ENCODE measurements around the gene LKAAEAR1. TPM values are rescaled to one million over a fixed set of nuclear protein-coding genes. Genes with fewer than 3 reads are reported as not detected.
A peak's percentile ranks its signal among the peaks of the same experiment; 100 is the strongest.

Gene LKAAEAR1
- total and polyA plus RNA-seq, 9 of the 15 experiments (the other 6 are each of a cell fraction or from before 2014, with no cell fraction given): not detected

- ChIA-PET POLR2A (no interaction called here), CTCF (ENCODE audit: low intra/inter-chr PET ratio) (no interaction called here)
- Histone ChIP-seq H3K36me3 (ENCODE audit: control insufficient read depth, insufficient read depth, low read length) (peaks cover 8% of the 10 kb centered on the region; the same call in 1 of the 3 replicates), H3K9ac (ENCODE audit: insufficient read depth in 1 of 2, low read depth in 2 of 2, low read length in 2 of 2) (peak overlapping the region in 1 of 2 experiments; percentile 65; a peak in 1 of 4 replicates), H3K79me2 (ENCODE audit: control insufficient read depth, insufficient read depth, low read length) (peaks cover 10% of the 10 kb centered on the region; the same call in 2 of the 3 replicates), H2AFZ (ENCODE audit: low read depth, low read length) (no peak overlapping the region), H3K9me1 (ENCODE audit: control insufficient read depth, insufficient read depth, low read length) (no peaks in the 10 kb centered on the region), H3K9me3 (replicated peaks; ENCODE audit: control insufficient read depth, insufficient read depth, low read depth, low read length) (no peaks in the 10 kb centered on the region), H3K27ac (ENCODE audit: extremely low read depth, low read depth, low read length) (no peak overlapping the region), H3K27me3 (ENCODE audit: control insufficient read depth in 2 of 2, insufficient read depth in 2 of 2, low read length in 2 of 2) (no peaks in the 10 kb centered on the region), H3K4me3 (no peak overlapping the region), H3K4me2 (ENCODE audit: insufficient read depth, low read length) (no peak overlapping the region), H4K20me1 (replicated peaks; ENCODE audit: control insufficient read depth, insufficient read depth, low read length) (no peaks in the 10 kb centered on the region), H3K4me1 (replicated peaks in 1 of 2; ENCODE audit: control insufficient read depth in 2 of 2, insufficient read depth in 2 of 2, low read length in 2 of 2) (peaks cover 13 to 84% of the 10 kb centered on the region in 2 experiments; a peak in 4 of 5 replicates)
- in situ Hi-C loops (cut with MboI) (no loop called here), intact Hi-C loops (cut with micrococcal nuclease) (no loop called here)
- no peak for TF ChIP-seq PYGO2 (tag; IDR thresholded peaks at IDR 0.05)
- FAIRE-seq: no peak
- WGBS (ENCODE audit: insufficient coverage, low coverage, missing lambda C conversion rate): 90% methylated on average over 5 of the region's 7 CpGs
- DNase-seq (ENCODE audit: extremely low read depth in 1 of 4, low spot score in 3 of 4): no peak
- no TSS peak for BruUV-seq (replicated peaks)
- no peak for ATAC-seq
These were observed 6.7 kb downstream of the LKAAEAR1 start for GRCh38 chr20:64077541-64077875.

- no peak for ATAC-seq
- Histone ChIP-seq H3K27ac (ENCODE audit: extremely low read depth, low read depth, low read length) (no peak overlapping the region), H3K9ac (ENCODE audit: insufficient read depth in 1 of 2, low read depth in 2 of 2, low read length in 2 of 2) (peak overlapping the region in 1 of 2 experiments; percentile 65; a peak in 2 of 4 replicates), H3K9me1 (ENCODE audit: control insufficient read depth, insufficient read depth, low read length) (no peaks in the 10 kb centered on the region), H3K4me3 (no peak overlapping the region), H3K27me3 (ENCODE audit: control insufficient read depth in 2 of 2, insufficient read depth in 2 of 2, low read length in 2 of 2) (no peaks in the 10 kb centered on the region), H2AFZ (ENCODE audit: low read depth, low read length) (no peak overlapping the region), H3K4me1 (replicated peaks in 1 of 2; ENCODE audit: control insufficient read depth in 2 of 2, insufficient read depth in 2 of 2, low read length in 2 of 2) (peaks cover 13 to 84% of the 10 kb centered on the region in 2 experiments; a peak in 4 of 5 replicates), H3K4me2 (ENCODE audit: insufficient read depth, low read length) (no peak overlapping the region), H4K20me1 (replicated peaks; ENCODE audit: control insufficient read depth, insufficient read depth, low read length) (no peaks in the 10 kb centered on the region), H3K9me3 (replicated peaks; ENCODE audit: control insufficient read depth, insufficient read depth, low read depth, low read length) (no peaks in the 10 kb centered on the region), H3K79me2 (ENCODE audit: control insufficient read depth, insufficient read depth, low read length) (peaks cover 10% of the 10 kb centered on the region; the same call in 2 of the 3 replicates), H3K36me3 (ENCODE audit: control insufficient read depth, insufficient read depth, low read length) (peaks cover 8% of the 10 kb centered on the region; the same call in 1 of the 3 replicates)
- ChIA-PET CTCF (ENCODE audit: low intra/inter-chr PET ratio) (no interaction called here), POLR2A (interaction anchor here (0.9 kb wide), 1 partner anchor 9 kb away, joined by 5 read pairs; no protein-coding TSS in a partner anchor)
- no TSS peak for BruUV-seq (replicated peaks)
- no peak for FAIRE-seq
- TF ChIP-seq ELK1 (CRISPR knock-in tag; IDR thresholded peaks at IDR 0.05) (no peak), RBM22 (IDR thresholded peaks at IDR 0.05; ENCODE audit: low read depth, low read length, poor library complexity, severe bottlenecking) (no peak), SAFB2 (IDR thresholded peaks at IDR 0.05; ENCODE audit: borderline replicate concordance, low read depth, low read length, severe bottlenecking) (no peak), NFE2L1 (tag; IDR thresholded peaks at IDR 0.05; ENCODE audit: borderline replicate concordance, low read depth) (no peak), MAFG (tag; conservative IDR thresholded peaks at IDR 0.05) (no peak), EP400 (IDR thresholded peaks at IDR 0.05) (no peak), ZNF184 (CRISPR knock-in tag; IDR thresholded peaks at IDR 0.05) (no peak), ARHGAP35 (IDR thresholded peaks at IDR 0.05; ENCODE audit: partially characterized antibody) (no peak), POLR2AphosphoS2 (IDR thresholded peaks at IDR 0.05; ENCODE audit: low read length) (no peak)
- no peak for DNase-seq (ENCODE audit: extremely low read depth in 1 of 4, low spot score in 3 of 4)
- intact Hi-C loops (cut with micrococcal nuclease) (no loop called here), in situ Hi-C loops (cut with MboI) (no loop called here)
- WGBS (ENCODE audit: insufficient coverage, low coverage, missing lambda C conversion rate): 92% methylated on average over 4 of the region's 8 CpGs
These were observed 7.1 kb downstream of the LKAAEAR1 start for GRCh38 chr20:64077094-64077493.

Measured in K562 (cell line).